Measurements from ENCODE around the gene CACNA2D4. TPM values are rescaled to one million over a fixed set of nuclear protein-coding genes. Genes with fewer than 3 reads are reported as not detected.

The CACNA2D4 gene
- polyA plus RNA-seq, 3 donors: 17.8 to 87.7 (median 22.1) TPM

DNA sequence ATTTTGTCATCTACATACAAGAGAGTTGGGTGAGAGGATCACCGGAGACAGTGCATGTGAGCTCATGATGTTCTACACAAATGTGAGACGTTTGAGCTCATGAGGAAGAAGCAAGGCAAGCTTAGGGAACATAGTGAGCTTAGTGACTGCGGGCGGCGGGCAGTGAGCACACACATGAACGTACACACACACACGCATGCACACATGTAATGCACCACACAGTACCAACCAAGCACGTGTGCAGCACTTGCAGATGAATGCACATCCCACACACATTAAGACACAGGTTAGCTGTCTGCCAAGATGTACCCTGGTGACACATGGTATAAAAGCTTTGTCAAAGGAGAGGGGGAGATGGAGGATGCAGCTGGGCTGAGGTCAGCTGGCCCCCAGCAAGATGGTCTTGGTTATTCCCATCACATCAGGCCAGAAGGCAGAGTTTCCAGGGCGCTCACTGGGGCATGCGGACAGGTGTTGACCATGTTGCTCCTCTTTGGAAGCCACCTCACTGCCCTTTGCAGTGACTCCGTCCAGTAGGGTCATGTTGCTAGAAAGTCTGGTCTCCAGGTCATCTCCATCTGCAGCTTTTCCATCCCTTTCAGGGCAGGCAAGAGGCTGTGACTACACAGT is 8.7 kb upstream of the CACNA2D4 start:
- H3K36me3 Mint-ChIP-seq: peaks cover 0 to 2% of the 10 kb centered on the region in 2 donors
- TF ChIP-seq, protein P1, sequence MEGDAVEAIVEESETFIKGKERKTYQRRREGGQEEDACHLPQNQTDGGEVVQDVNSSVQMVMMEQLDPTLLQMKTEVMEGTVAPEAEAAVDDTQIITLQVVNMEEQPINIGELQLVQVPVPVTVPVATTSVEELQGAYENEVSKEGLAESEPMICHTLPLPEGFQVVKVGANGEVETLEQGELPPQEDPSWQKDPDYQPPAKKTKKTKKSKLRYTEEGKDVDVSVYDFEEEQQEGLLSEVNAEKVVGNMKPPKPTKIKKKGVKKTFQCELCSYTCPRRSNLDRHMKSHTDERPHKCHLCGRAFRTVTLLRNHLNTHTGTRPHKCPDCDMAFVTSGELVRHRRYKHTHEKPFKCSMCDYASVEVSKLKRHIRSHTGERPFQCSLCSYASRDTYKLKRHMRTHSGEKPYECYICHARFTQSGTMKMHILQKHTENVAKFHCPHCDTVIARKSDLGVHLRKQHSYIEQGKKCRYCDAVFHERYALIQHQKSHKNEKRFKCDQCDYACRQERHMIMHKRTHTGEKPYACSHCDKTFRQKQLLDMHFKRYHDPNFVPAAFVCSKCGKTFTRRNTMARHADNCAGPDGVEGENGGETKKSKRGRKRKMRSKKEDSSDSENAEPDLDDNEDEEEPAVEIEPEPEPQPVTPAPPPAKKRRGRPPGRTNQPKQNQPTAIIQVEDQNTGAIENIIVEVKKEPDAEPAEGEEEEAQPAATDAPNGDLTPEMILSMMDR (IDR thresholded peaks at IDR 0.05): no peak
- peaks cover 0 to 4% (median 0%) of the 10 kb centered on the region in 7 donors for H3K9me3 Mint-ChIP-seq
- H3K36me3 ChIP-seq (replicated peaks in 1 of 2; ENCODE audit: control insufficient read depth in 1 of 2, insufficient read depth in 2 of 2, low read length in 2 of 2): no peaks in the 10 kb centered on the region
- peaks cover 4 to 15% (median 8%) of the 10 kb centered on the region in 3 donors for H3K27me3 Mint-ChIP-seq (ENCODE audit: low read depth in 3 of 3)
- 99% methylated on average over 9 of the region's 11 CpGs for WGBS (ENCODE audit: insufficient coverage)
- no peak overlapping the region for H3K9ac ChIP-seq (ENCODE audit: insufficient read depth, low read length, poor library complexity, severe bottlenecking)
- no peak overlapping the region for H3K27ac Mint-ChIP-seq
- intact Hi-C loops (cut with micrococcal nuclease): no loop called here
- no peaks in the 10 kb centered on the region for H3K9me3 ChIP-seq (replicated peaks in 1 of 2; ENCODE audit: control insufficient read depth in 1 of 2, insufficient read depth in 1 of 2, low read length in 2 of 2)
- no peak overlapping the region for H3K4me3 Mint-ChIP-seq
- no peaks in the 10 kb centered on the region for H3K27me3 ChIP-seq (ENCODE audit: control insufficient read depth in 2 of 2, insufficient read depth in 2 of 2, low read length in 2 of 2)
- H3K79me2 ChIP-seq (ENCODE audit: insufficient read depth, low read length): no peaks in the 10 kb centered on the region
- H3K4me1 Mint-ChIP-seq: peaks cover 39% of the 10 kb centered on the region
- no peaks in the 10 kb centered on the region for H4K20me1 ChIP-seq (ENCODE audit: insufficient read depth, low read length)
- H3K4me3 ChIP-seq (replicated peaks in 1 of 3; ENCODE audit: low read depth in 2 of 3, low read length in 3 of 3): no peak overlapping the region
- no peak overlapping the region for H3K4me2 ChIP-seq (replicated peaks; ENCODE audit: extremely low read depth, low read length, poor library complexity, severe bottlenecking)
- peaks cover 28 to 41% of the 10 kb centered on the region in 2 donors for H3K4me1 ChIP-seq (ENCODE audit: control insufficient read depth in 1 of 2, insufficient read depth in 2 of 2, low read length in 2 of 2)
- no peak overlapping the region for H3K27ac ChIP-seq (ENCODE audit: low read depth in 1 of 2, low read length in 2 of 2)
- H2AFZ ChIP-seq (ENCODE audit: insufficient read depth, low read depth, low read length, poor library complexity, severe bottlenecking): no peak overlapping the region
- DNase-seq: no peak

DNA sequence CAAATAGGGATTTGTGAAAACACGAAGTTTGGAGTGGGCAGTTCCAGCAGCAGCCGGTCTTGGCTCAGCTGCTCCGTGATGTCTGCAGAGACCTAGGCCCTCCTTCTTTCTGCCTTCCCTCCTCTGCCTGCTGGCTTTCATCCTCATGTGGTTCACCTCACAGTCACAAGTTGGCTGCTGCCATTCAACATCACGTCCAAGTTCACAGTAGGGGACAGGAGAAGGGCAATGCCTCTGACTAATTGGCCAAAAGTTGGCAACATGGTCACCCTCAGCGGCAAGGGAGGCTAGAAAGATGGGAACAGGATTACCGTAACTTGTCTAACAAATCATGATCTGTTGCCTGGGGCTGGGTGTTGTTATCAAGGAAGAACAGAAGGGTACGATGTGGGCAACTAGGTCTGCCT is 7.8 kb upstream of the CACNA2D4 start:
- Mint-ChIP-seq H3K9me3 (peaks cover 0 to 4% (median 0%) of the 10 kb centered on the region in 7 donors), H3K27ac (no peak overlapping the region), H3K27me3 (ENCODE audit: low read depth in 3 of 3) (peaks cover 4 to 17% (median 6%) of the 10 kb centered on the region in 3 donors), H3K4me1 (peaks cover 35% of the 10 kb centered on the region), H3K36me3 (peaks cover 0 to 2% of the 10 kb centered on the region in 2 donors), H3K4me3 (no peak overlapping the region)
- Histone ChIP-seq H3K79me2 (ENCODE audit: insufficient read depth, low read length) (peaks cover under 1% of the 10 kb centered on the region), H3K4me3 (replicated peaks in 1 of 3; ENCODE audit: low read depth in 2 of 3, low read length in 3 of 3) (no peak overlapping the region), H3K9ac (ENCODE audit: insufficient read depth, low read length, poor library complexity, severe bottlenecking) (no peak overlapping the region), H3K27ac (ENCODE audit: low read depth in 1 of 2, low read length in 2 of 2) (no peak overlapping the region), H3K27me3 (ENCODE audit: control insufficient read depth in 2 of 2, insufficient read depth in 2 of 2, low read length in 2 of 2) (no peaks in the 10 kb centered on the region), H3K36me3 (replicated peaks in 1 of 2; ENCODE audit: control insufficient read depth in 1 of 2, insufficient read depth in 2 of 2, low read length in 2 of 2) (no peaks in the 10 kb centered on the region), H4K20me1 (ENCODE audit: insufficient read depth, low read length) (no peaks in the 10 kb centered on the region), H3K4me1 (ENCODE audit: control insufficient read depth in 1 of 2, insufficient read depth in 2 of 2, low read length in 2 of 2) (peaks cover 29 to 38% of the 10 kb centered on the region in 2 donors), H3K9me3 (replicated peaks in 1 of 2; ENCODE audit: control insufficient read depth in 1 of 2, insufficient read depth in 1 of 2, low read length in 2 of 2) (no peaks in the 10 kb centered on the region), H2AFZ (ENCODE audit: insufficient read depth, low read depth, low read length, poor library complexity, severe bottlenecking) (no peak overlapping the region), H3K4me2 (replicated peaks; ENCODE audit: extremely low read depth, low read length, poor library complexity, severe bottlenecking) (no peak overlapping the region)
- intact Hi-C loops (cut with micrococcal nuclease): no loop called here
- WGBS (ENCODE audit: insufficient coverage): 98% methylated on average over 6 of the region's 7 CpGs
- no peak for DNase-seq
- TF ChIP-seq, protein P1 (IDR thresholded peaks at IDR 0.05): no peak
